ENCODE data around the gene TPPP3. TPM values are rescaled to one million over a fixed set of nuclear protein-coding genes. Genes with fewer than 3 reads are reported as not detected.
A peak's percentile ranks its signal among the peaks of the same experiment; 100 is the strongest.
"Not testable (repeated sequence)": the region's sequence is repeated elsewhere in the genome, so short reads cannot be mapped to it uniquely, and the experiment has no call there.

The TPPP3 gene
- total RNA-seq, 2 experiments from 2014 or later: not detected

DNA sequence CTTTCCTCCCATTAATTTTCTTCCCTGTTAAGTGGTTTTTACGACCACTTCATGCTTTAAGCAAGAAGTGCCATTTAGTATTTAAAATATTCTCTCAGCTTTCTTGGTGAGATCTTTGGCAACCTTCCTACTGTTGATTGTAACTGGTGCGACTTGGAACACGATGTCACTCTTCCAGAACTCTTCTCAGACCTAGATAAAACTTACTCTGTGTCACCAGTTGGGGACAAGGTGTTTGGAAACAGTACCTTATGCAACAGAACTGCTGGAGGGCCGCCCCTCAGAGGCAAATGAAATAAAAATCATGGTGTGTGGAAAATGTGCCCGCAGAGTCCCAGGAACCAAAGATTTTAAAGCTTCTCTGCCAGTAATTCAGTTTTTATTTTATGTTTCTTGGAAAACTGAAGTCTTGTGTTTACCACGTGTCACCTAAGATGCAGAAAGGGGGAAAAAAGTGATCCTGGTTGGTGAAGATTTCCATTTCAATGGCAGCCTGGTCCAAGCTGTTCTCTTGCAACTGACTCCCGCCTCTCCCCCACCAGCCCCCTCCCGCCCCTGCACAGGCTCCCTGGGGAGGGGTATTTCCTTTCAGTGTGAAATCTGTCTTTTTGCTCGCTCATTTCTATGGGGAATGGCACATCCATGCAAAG lies 30.4 kb upstream of the TPPP3 start:
- intact Hi-C loops (cut with micrococcal nuclease): no loop called here
- CTCF ChIA-PET: interaction anchor here (0.6 to 1.6 kb wide), 3 partner anchors 12 to 163 kb away, joined by 3 to 4 read pairs (median 4); no protein-coding TSS in a partner anchor
- Mint-ChIP-seq H3K4me3 (no peak overlapping the region), H3K27me3 (ENCODE audit: low read depth) (peaks cover 14% of the 10 kb centered on the region), H3K36me3 (ENCODE audit: low read depth) (no peaks in the 10 kb centered on the region), H3K4me1 (ENCODE audit: low read depth) (no peaks in the 10 kb centered on the region), H3K27ac (no peak overlapping the region), H3K9me3 (no peaks in the 10 kb centered on the region)
- DNase-seq: no peak

DNA sequence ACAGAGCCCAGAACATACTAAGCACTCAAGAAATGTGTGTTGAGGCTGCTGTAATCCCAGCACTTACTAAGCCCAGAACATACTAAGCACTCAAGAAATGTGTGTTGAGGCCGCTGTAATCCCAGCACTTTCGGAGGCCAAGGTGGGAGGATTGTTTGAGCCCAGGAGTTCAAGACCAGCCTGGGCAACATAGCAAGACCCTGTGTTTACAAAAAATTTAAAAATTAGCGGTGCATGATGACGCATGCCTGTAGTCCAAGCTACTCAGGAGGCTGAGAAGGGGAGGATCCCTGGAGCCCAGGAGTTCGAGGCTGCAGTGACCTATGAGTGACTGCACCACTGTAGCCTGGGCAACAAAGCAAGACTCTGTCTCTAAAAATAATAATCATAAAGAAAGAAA lies 29.7 kb upstream of the TPPP3 start:
- CTCF ChIA-PET: interaction anchor here (0.6 to 0.9 kb wide), 2 partner anchors 11 to 12 kb away, joined by 4 read pairs; no protein-coding TSS in a partner anchor
- H3K27ac Mint-ChIP-seq: no peak overlapping the region
- no peak overlapping the region for H3K4me3 Mint-ChIP-seq
- no peaks in the 10 kb centered on the region for H3K36me3 Mint-ChIP-seq (ENCODE audit: low read depth)
- no peaks in the 10 kb centered on the region for H3K9me3 Mint-ChIP-seq
- H3K4me1 Mint-ChIP-seq (ENCODE audit: low read depth): no peaks in the 10 kb centered on the region
- no peak for DNase-seq
- peaks cover 11% of the 10 kb centered on the region for H3K27me3 Mint-ChIP-seq (ENCODE audit: low read depth)
- intact Hi-C loops (cut with micrococcal nuclease): no loop called here

DNA sequence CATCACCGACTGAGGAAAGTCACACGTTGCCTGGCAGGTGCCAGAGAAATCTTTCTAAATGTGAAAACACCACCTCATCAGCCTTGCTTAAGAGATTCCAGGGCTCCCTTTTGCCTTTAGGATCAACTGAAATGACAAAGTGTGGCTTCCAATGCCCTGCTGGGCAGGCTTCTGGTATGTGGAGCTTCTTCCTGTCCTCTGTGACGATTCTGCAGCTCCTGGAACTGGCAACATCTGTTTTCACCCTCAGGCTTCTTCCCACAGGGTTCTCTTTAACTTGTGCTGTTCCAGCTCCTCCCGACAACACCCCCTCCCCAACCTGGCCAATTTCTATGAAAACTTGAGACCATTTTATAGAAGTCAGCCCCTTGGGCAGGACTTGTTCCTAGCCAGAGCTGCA lies 27.7 kb upstream of the TPPP3 start:
- intact Hi-C loops (cut with micrococcal nuclease): no loop called here
- CTCF ChIA-PET: interaction anchor here (0.6 to 1.5 kb wide), 6 partner anchors 8 to 288 kb away, joined by 3 to 6 read pairs (median 4); no protein-coding TSS in a partner anchor
- Mint-ChIP-seq H3K9me3 (no peaks in the 10 kb centered on the region), H3K27me3 (ENCODE audit: low read depth) (peaks cover 20% of the 10 kb centered on the region), H3K4me3 (no peak overlapping the region), H3K27ac (no peak overlapping the region), H3K4me1 (ENCODE audit: low read depth) (peaks cover 4% of the 10 kb centered on the region), H3K36me3 (ENCODE audit: low read depth) (no peaks in the 10 kb centered on the region)
- DNase-seq: no peak

DNA sequence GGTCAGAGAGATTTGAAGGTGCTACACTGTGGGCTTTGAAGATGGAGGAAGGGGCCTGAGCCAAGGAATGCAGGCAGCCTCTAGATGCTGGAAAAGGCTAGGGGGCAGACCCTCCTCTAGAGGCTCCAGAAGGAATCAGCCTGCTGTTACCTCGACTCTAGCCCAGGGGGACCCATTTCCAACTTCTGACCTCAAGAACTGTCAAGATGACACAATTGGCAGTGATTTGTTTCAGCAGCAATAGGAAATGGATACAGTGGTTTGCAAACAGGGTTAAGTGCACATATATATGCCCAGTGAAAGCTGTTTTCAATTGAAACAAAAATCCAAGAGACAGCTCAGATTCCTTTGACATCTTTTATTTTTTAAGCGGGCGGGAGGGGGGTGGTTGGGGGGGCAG lies 26.6 kb upstream of the TPPP3 start:
- DNase-seq: no peak
- H3K9me3 Mint-ChIP-seq: no peaks in the 10 kb centered on the region
- no peak overlapping the region for H3K27ac Mint-ChIP-seq
- CTCF ChIA-PET: interaction anchor here (1.0 to 1.6 kb wide), 3 partner anchors 7 to 27 kb away, joined by 3 to 6 read pairs (median 4); no protein-coding TSS in a partner anchor
- peaks cover 24% of the 10 kb centered on the region for H3K27me3 Mint-ChIP-seq (ENCODE audit: low read depth)
- intact Hi-C loops (cut with micrococcal nuclease): loop anchor here (10.0 kb wide), 1 partner anchor 465 kb away; no protein-coding TSS in a partner anchor
- H3K4me3 Mint-ChIP-seq: no peak overlapping the region
- H3K4me1 Mint-ChIP-seq (ENCODE audit: low read depth): peaks cover 6% of the 10 kb centered on the region
- H3K36me3 Mint-ChIP-seq (ENCODE audit: low read depth): no peaks in the 10 kb centered on the region

DNA sequence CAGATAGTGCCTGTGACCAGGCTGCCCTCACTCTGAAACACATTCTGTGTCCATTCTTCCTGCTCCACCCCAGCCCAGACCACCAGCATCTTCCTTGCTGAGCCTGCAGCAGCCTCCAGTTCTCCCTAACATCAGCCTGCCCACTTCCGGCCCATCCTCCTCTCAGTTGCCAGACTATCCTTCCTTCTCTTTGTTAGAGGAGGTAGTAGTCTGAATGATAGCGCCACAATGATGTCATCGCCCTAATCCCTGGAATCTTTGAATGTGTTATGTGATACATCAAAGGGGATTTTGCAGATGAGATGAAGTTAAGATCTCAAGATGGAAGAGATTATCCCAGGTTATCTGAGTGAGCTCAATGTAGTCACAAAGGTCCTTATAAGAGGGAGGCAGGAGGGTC lies 26.2 kb upstream of the TPPP3 start:
- H3K27me3 Mint-ChIP-seq (ENCODE audit: low read depth): peaks cover 27% of the 10 kb centered on the region
- H3K4me1 Mint-ChIP-seq (ENCODE audit: low read depth): peaks cover 6% of the 10 kb centered on the region
- H3K27ac Mint-ChIP-seq: no peak overlapping the region
- no peak for DNase-seq
- intact Hi-C loops (cut with micrococcal nuclease): loop anchor here (10.0 kb wide), 1 partner anchor 465 kb away; no protein-coding TSS in a partner anchor
- CTCF ChIA-PET: interaction anchor here (0.6 to 1.6 kb wide), 3 partner anchors 9 to 303 kb away, joined by 4 to 7 read pairs (median 6); no protein-coding TSS in a partner anchor
- H3K9me3 Mint-ChIP-seq: no peaks in the 10 kb centered on the region
- no peak overlapping the region for H3K4me3 Mint-ChIP-seq
- H3K36me3 Mint-ChIP-seq (ENCODE audit: low read depth): no peaks in the 10 kb centered on the region

DNA sequence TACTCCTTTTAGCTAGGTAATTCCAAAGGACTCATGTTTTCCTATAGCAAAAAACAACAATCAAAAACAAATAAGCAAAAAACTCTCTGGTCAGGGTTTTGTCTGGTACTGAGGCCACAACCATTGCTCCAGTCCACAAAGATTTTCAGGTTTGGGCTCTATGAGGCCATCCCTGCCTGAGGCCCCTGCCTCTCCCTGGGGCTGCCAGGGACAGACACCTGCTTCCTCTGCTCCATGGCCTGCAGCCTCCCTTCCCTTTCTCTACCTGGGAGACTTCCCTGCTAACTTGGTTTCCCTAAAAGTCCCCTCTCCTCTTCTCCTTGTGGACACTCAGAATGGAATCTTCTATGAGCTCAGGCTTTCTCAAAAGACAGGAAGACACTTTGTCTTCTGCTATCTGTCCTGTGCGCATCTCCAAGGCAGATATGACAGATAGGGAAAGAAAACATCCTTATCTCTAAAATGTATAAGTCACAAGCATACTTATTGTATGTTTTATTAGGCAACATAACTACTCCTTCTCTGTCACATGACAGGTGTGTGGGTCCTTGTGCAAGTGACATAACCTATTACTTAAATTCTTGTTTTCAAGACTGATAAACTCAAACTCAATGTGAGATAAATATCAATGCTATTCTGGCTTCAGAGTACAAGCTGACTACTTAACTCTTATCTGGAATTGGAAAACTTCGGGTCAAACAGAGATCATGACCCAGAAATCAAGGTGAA lies 24.2 kb upstream of the TPPP3 start:
- Mint-ChIP-seq H3K9me3 (no peaks in the 10 kb centered on the region), H3K4me3 (no peak overlapping the region), H3K27ac (no peak overlapping the region), H3K4me1 (ENCODE audit: low read depth) (peaks cover 6% of the 10 kb centered on the region), H3K36me3 (ENCODE audit: low read depth) (no peaks in the 10 kb centered on the region), H3K27me3 (ENCODE audit: low read depth) (peaks cover 32% of the 10 kb centered on the region)
- DNase-seq: no peak
- CTCF ChIA-PET: interaction anchor here (0.6 to 2.0 kb wide), 10 partner anchors 9 to 157 kb away, joined by 3 to 8 read pairs (median 4); no protein-coding TSS in a partner anchor
- intact Hi-C loops (cut with micrococcal nuclease): loop anchor here (10.0 kb wide), 1 partner anchor 463 kb away; no protein-coding TSS in a partner anchor

DNA sequence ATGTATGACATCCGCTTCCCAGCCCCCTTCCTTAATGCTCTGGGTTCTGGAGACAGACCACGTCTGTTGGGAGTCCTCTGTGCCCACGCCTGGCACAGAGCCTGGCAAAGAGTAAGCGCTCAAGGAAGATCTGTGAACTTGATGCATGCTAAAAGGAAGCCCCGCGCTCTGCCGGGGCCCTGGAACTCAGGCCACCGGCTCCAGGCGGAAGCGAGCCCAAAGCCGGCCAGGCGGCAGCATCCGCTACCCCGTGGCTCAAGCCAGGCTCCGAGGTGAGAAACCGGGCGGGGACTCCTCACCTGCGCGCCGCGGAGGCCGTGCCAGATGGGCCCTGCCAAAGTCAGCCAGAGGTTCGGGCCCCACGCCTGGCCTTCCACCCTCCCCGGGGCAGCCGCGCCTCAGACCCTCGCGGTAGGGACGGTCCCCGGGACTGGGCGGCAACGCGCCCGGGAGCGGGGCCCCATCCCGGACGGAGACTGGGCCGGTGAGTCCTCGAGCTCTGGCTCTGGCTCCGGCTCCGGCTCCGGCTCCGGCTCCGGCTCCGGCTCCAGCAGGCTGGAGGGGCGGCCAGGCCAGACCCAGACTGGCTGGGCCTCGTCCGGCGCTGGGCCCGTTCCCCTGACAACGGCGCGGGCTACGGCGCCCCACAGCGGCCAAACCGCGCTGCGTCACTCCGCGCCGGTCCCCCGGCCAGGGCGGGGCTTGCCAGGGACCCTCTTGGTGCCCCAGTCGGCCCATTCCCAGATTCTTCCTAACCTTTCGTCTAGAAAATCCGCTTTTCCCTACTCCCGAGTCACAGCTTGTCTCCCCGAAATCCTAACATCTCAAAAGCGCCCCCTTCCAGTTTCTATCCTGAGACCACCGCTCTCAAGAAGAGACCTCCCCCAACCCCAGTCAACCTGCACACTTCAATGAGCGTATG lies 22.8 kb upstream of the TPPP3 start, which contains the start of gene ZDHHC1:
TSS of gene ZDHHC1 (minus strand) at position 606 of the 922 bp plus-strand sequence. CDS start 8,702 bp downstream, outside the sequence.
- intact Hi-C loops (cut with micrococcal nuclease): loop anchor here (1.0 to 10.0 kb wide), 2 partner anchors 137 to 461 kb away; partner anchors contain the start of gene PLEKHG4
- Mint-ChIP-seq H3K4me3 (peak within 1 kb of the TSS; percentile 66), H3K27ac (no peak within 1 kb of the TSS), H3K9me3 (no peaks in the 10 kb centered on the region), H3K36me3 (ENCODE audit: low read depth) (no peaks in the 10 kb centered on the region), H3K27me3 (ENCODE audit: low read depth) (peaks cover 34% of the 10 kb centered on the region), H3K4me1 (ENCODE audit: low read depth) (peaks cover 6% of the 10 kb centered on the region)
- CTCF ChIA-PET: interaction anchor here (0.6 to 2.0 kb wide), 12 partner anchors 11 to 1641 kb away, joined by 3 to 8 read pairs (median 3); no protein-coding TSS in a partner anchor
- peak; percentile 48 for DNase-seq

DNA sequence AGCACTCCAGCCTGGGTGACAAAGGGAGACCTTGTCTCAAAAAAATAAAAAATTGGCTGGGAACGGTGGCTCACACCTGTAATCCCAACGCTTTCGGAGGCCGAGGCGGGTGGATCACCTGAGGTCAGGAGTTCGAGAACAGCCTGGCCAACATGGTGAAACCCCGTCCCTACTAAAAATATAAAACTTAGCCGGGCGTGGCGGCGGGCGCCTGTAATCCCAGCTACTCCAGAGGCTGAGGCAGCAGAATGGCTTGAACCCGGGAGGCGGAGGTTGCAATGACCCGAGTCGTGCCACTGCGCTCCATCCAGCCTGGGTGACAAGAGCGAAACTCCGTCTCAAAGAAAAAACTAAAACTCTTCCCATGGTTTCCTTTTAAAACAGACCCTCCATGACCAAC lies 22.1 kb upstream of the TPPP3 start:
- not testable (repeated sequence) for H3K9me3 Mint-ChIP-seq; DNase-seq; H3K36me3 Mint-ChIP-seq (ENCODE audit: low read depth); H3K27ac Mint-ChIP-seq; H3K4me1 Mint-ChIP-seq (ENCODE audit: low read depth)
- CTCF ChIA-PET: interaction anchor here (0.7 to 2.9 kb wide), 3 partner anchors 12 to 49 kb away, joined by 3 to 11 read pairs (median 3); no protein-coding TSS in a partner anchor
- Mint-ChIP-seq H3K4me3 (peak overlapping the region; percentile 59), H3K27me3 (ENCODE audit: low read depth) (peaks cover 34% of the 10 kb centered on the region)
- intact Hi-C loops (cut with micrococcal nuclease): loop anchor here (10.0 kb wide), 1 partner anchor 461 kb away; no protein-coding TSS in a partner anchor

DNA sequence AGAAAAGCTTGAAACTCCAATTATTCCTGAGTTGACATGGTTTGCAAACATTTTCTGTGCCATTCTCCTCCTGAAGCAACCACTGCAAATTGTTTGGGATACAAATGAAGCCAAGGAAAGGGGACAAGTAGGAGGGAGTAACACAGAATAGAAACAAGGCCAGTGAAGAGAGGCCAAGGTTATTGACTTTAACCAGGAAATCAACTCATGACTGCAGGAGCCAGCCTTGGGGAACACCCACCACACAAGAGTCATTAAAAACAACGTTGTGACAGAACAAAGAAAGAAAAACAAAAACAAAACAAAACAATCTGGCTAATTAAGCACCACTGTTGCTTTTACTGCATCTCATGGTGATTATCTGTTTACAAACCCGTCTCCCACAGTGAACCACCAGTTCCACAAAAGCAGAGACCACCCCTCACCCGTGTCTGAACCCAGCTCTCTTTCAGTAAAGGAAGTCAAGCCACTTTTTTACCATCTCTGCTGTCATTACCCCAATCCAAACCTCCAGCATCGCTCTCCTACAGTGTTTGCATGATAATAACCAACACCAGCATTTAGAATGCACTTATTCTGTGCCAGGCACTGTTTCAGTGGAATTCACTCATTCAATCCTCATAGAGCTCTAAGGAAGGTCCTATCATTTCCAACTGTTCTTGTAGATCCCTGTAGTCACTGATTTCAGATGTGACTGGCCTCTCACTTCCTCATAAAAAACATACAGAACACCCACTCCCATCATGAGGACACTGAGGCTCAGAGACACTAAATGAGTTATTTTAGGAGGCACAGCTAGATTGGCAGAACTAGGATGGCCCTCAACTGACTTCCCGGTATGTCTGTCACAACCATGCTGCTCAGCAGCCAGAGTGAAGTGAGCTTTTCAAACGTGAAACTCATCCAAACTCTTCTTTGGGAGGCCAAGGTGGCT lies 20.9 kb upstream of the TPPP3 start:
- Mint-ChIP-seq H3K4me1 (ENCODE audit: low read depth) (peaks cover 6% of the 10 kb centered on the region), H3K9me3 (no peaks in the 10 kb centered on the region), H3K27me3 (ENCODE audit: low read depth) (peaks cover 30% of the 10 kb centered on the region), H3K36me3 (ENCODE audit: low read depth) (no peaks in the 10 kb centered on the region), H3K27ac (no peak overlapping the region), H3K4me3 (no peak overlapping the region)
- intact Hi-C loops (cut with micrococcal nuclease): loop anchor here (10.0 kb wide), 1 partner anchor 459 kb away; no protein-coding TSS in a partner anchor
- CTCF ChIA-PET: interaction anchor here (0.8 to 2.9 kb wide), 8 partner anchors 12 to 154 kb away, joined by 3 to 11 read pairs (median 4); no protein-coding TSS in a partner anchor
- no peak for DNase-seq

DNA sequence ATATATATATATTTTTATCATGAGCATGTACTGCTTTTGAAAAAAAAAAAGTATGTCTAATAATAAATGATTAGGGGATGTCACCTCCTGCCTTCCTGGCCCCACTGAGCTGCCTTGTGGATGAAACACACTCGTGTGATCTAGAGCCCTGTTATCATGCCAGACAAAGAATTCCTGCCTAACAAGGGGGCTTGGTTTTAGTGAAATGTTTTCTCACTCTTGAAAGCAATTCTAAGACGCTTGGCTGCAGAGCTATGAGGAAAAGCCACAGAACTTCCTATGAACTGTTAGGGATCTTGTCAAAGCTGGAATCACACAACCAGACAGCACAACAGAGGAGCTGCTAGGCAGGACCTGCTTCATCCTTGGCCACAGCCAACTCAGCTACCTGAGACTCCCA lies 19.0 kb upstream of the TPPP3 start:
- no peaks in the 10 kb centered on the region for H3K9me3 Mint-ChIP-seq
- intact Hi-C loops (cut with micrococcal nuclease): loop anchor here (10.0 kb wide), 1 partner anchor 457 kb away; no protein-coding TSS in a partner anchor
- H3K4me3 Mint-ChIP-seq: no peak overlapping the region
- CTCF ChIA-PET: interaction anchor here (0.6 to 2.9 kb wide), 7 partner anchors 8 to 80 kb away, joined by 3 to 11 read pairs (median 4); no protein-coding TSS in a partner anchor
- H3K36me3 Mint-ChIP-seq (ENCODE audit: low read depth): no peaks in the 10 kb centered on the region
- H3K4me1 Mint-ChIP-seq (ENCODE audit: low read depth): peaks cover 6% of the 10 kb centered on the region
- no peak overlapping the region for H3K27ac Mint-ChIP-seq
- peaks cover 25% of the 10 kb centered on the region for H3K27me3 Mint-ChIP-seq (ENCODE audit: low read depth)
- DNase-seq: no peak
